Progenitor cell of endocrine pancreas (in vitro differentiated cells): ENCODE data around the gene HDLBP. TPM values are rescaled to one million over a fixed set of nuclear protein-coding genes. Genes with fewer than 3 reads are reported as not detected.

Experiments used
- DNase-seq: peaks from one replicate; pipeline ENCODE4 v3.0.0; 2021; ENCODE audit warnings: low spot score; ENCODE audit not compliant: unreplicated experiment
- H3K27ac Mint-ChIP-seq: 2 replicates; pipeline ENCODE4 v1.8.0; 2021; ENCODE audit warnings: mild to moderate bottlenecking, moderate library complexity, mixed read lengths
- H3K27me3 Mint-ChIP-seq: 2 replicates; pipeline ENCODE4 v1.8.0; 2021; ENCODE audit warnings: mixed read lengths
- H3K36me3 Mint-ChIP-seq: 2 replicates; pipeline ENCODE4 v1.8.0; 2022; ENCODE audit warnings: mixed read lengths; ENCODE audit not compliant: insufficient read depth
- H3K4me1 Mint-ChIP-seq: 2 replicates; pipeline ENCODE4 v1.8.0; 2021; ENCODE audit warnings: low read depth, mixed read lengths
- H3K4me3 Mint-ChIP-seq: 2 replicates; pipeline ENCODE4 v1.8.0; 2021; ENCODE audit warnings: low read depth, mild to moderate bottlenecking, moderate library complexity, mixed read lengths
- H3K9me3 Mint-ChIP-seq: 2 replicates; pipeline ENCODE4 v1.8.0; 2021; ENCODE audit warnings: low read depth, mixed read lengths
- CTCF ChIP-seq: fragments of 200-600 bp; sonication (generic); IDR thresholded peaks from one replicate; pipeline ENCODE4 v1.5.0; 2021; ENCODE audit warnings: antibody characterized with exemption, mild to moderate bottlenecking; ENCODE audit not compliant: unreplicated experiment
- total RNA-seq: library from RNA; stranded (reverse); gene quantifications from 2 replicates; pipeline ENCODE4 v1.2.1, GENCODE V29; 2021

HDLBP gene
- total RNA-seq, 1 donor from 2014 or later: 388 TPM

GRCh38 chr2:241261628-241262027 lies 53.8 kb downstream of the HDLBP start:
- DNase-seq: no peak
- Mint-ChIP-seq H3K4me1 (no peaks in the 10 kb centered on the region), H3K9me3 (no peaks in the 10 kb centered on the region), H3K27me3 (no peaks in the 10 kb centered on the region), H3K4me3 (no peak overlapping the region), H3K27ac (no peak overlapping the region), H3K36me3 (peaks cover 19% of the 10 kb centered on the region)
- no peak for TF ChIP-seq CTCF

- no peak overlapping the region for H3K27ac Mint-ChIP-seq
- no peak overlapping the region for H3K4me3 Mint-ChIP-seq
- no peak for DNase-seq
- no peaks in the 10 kb centered on the region for H3K9me3 Mint-ChIP-seq
- peaks cover 21% of the 10 kb centered on the region for H3K36me3 Mint-ChIP-seq
- H3K4me1 Mint-ChIP-seq: no peaks in the 10 kb centered on the region
- H3K27me3 Mint-ChIP-seq: no peaks in the 10 kb centered on the region
- no peak for TF ChIP-seq CTCF
These were observed 54.6 kb downstream of the HDLBP start for GRCh38 chr2:241260911-241261310.

GRCh38 chr2:241258505-241259280 lies 56.8 kb downstream of the HDLBP start:
- no peak for DNase-seq
- TF ChIP-seq CTCF: no peak
- Mint-ChIP-seq H3K9me3 (no peaks in the 10 kb centered on the region), H3K4me1 (no peaks in the 10 kb centered on the region), H3K27ac (no peak overlapping the region), H3K27me3 (no peaks in the 10 kb centered on the region), H3K4me3 (no peak overlapping the region), H3K36me3 (peaks cover 29% of the 10 kb centered on the region)

- TF ChIP-seq CTCF: no peak
- no peak overlapping the region for H3K27ac Mint-ChIP-seq
- H3K9me3 Mint-ChIP-seq: no peaks in the 10 kb centered on the region
- peaks cover 25% of the 10 kb centered on the region for H3K36me3 Mint-ChIP-seq
- no peaks in the 10 kb centered on the region for H3K4me1 Mint-ChIP-seq
- DNase-seq: no peak
- no peak overlapping the region for H3K4me3 Mint-ChIP-seq
- no peaks in the 10 kb centered on the region for H3K27me3 Mint-ChIP-seq
These were observed 57.9 kb downstream of the HDLBP start for GRCh38 chr2:241257419-241258032.

- Mint-ChIP-seq H3K4me1 (no peaks in the 10 kb centered on the region), H3K9me3 (no peaks in the 10 kb centered on the region), H3K27me3 (no peaks in the 10 kb centered on the region), H3K4me3 (no peak overlapping the region), H3K27ac (no peak overlapping the region), H3K36me3 (peaks cover 26% of the 10 kb centered on the region)
- no peak for TF ChIP-seq CTCF
- no peak for DNase-seq
These were observed 59.3 kb downstream of the HDLBP start for GRCh38 chr2:241256168-241256545.
